ENCODE measurements around the gene C9orf72.

- TF ChIP-seq CTCF (IDR thresholded peaks at IDR 0.05): no peak
- no peak for TF ChIP-seq POLR2A (IDR thresholded peaks at IDR 0.05)
- no peak for TF ChIP-seq EP300 (IDR thresholded peaks at IDR 0.05)
Measured at GRCh38 chr9:27566118-27566517, 7.2 kb downstream of the C9orf72 start.
